Measurements from ENCODE around the gene SULT4A1. TPM values are rescaled to one million over a fixed set of nuclear protein-coding genes. Genes with fewer than 3 reads are reported as not detected.

SULT4A1 gene
- total RNA-seq, 1 experiment from 2014 or later, result 15.0 TPM

DNA sequence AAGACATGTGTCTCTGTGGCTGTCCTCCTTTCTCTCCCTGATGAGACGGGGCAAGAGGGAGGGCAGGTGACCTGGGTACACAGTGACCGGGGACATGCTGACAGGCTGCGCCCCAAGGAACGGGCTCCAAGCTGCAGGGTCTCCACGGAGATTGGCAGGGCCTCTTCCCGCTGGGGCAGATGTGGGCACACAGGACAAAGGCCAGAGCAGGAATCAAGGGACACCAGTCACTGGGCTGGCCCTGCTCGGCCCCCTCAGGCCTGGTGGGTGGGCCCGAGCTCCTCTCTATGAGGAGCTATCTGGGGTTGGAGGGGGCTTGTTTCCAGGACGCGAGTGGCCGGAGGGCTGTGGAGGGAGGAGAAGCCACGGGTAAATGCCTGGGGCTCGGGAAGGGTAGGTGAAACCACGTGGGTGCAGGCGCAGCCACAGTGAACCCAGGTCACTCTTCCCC, 18.3 kb upstream of the SULT4A1 start:
- Histone ChIP-seq H3K9me3 (ENCODE audit: control insufficient read depth, low read depth, low read length) (no peaks in the 10 kb centered on the region), H3K4me1 (ENCODE audit: insufficient read depth, low read length) (no peaks in the 10 kb centered on the region), H3K4me2 (ENCODE audit: insufficient read depth, insufficient read length, low read length) (no peak overlapping the region), H2BK12ac (ENCODE audit: insufficient read length, low read depth, low read length) (no peak overlapping the region), H3K79me2 (ENCODE audit: insufficient read depth, low read length) (no peaks in the 10 kb centered on the region), H2BK20ac (ENCODE audit: low read depth, low read length, poor library complexity, severe bottlenecking) (no peak overlapping the region), H2BK120ac (ENCODE audit: low read depth, low read length, poor library complexity, severe bottlenecking) (no peak overlapping the region), H3K18ac (ENCODE audit: insufficient read length, low read depth, low read length) (no peak overlapping the region), H3K56ac (ENCODE audit: insufficient read length, low read depth, low read length) (no peak overlapping the region), H3K27ac (ENCODE audit: insufficient read length, low read depth, low read length) (no peak overlapping the region), H3K23me2 (ENCODE audit: insufficient read length, low read depth, low read length, poor library complexity, severe bottlenecking) (no peaks in the 10 kb centered on the region), H2AFZ (ENCODE audit: low read length) (no peak overlapping the region), H4K5ac (ENCODE audit: insufficient read length, low read depth, low read length) (no peak overlapping the region), H4K91ac (ENCODE audit: insufficient read length, low read depth, low read length) (no peak overlapping the region), H2AK5ac (ENCODE audit: insufficient read length, low read length) (no peak overlapping the region), H3K9ac (ENCODE audit: extremely low read depth, insufficient read length, low read length) (no peak overlapping the region), H3K14ac (ENCODE audit: insufficient read depth, low read length) (no peak overlapping the region), H4K20me1 (ENCODE audit: control insufficient read depth, insufficient read depth, insufficient read length) (no peaks in the 10 kb centered on the region), H2BK5ac (ENCODE audit: insufficient read length, low read length) (no peak overlapping the region), H3T11ph (ENCODE audit: low read length) (no peak overlapping the region), H3K27me3 (ENCODE audit: insufficient read depth, low read length) (no peaks in the 10 kb centered on the region), H3K4ac (ENCODE audit: low read depth, low read length) (no peak overlapping the region), H2BK15ac (ENCODE audit: low read depth, low read length) (no peak overlapping the region), H4K8ac (replicated peaks; ENCODE audit: insufficient read length, low read depth, low read length) (no peak overlapping the region), H3K23ac (ENCODE audit: insufficient read length, low read depth, low read length) (no peak overlapping the region), H3K79me1 (ENCODE audit: insufficient read depth, low read depth, low read length, poor library complexity, severe bottlenecking) (no peaks in the 10 kb centered on the region)
- TF ChIP-seq, protein P1, sequence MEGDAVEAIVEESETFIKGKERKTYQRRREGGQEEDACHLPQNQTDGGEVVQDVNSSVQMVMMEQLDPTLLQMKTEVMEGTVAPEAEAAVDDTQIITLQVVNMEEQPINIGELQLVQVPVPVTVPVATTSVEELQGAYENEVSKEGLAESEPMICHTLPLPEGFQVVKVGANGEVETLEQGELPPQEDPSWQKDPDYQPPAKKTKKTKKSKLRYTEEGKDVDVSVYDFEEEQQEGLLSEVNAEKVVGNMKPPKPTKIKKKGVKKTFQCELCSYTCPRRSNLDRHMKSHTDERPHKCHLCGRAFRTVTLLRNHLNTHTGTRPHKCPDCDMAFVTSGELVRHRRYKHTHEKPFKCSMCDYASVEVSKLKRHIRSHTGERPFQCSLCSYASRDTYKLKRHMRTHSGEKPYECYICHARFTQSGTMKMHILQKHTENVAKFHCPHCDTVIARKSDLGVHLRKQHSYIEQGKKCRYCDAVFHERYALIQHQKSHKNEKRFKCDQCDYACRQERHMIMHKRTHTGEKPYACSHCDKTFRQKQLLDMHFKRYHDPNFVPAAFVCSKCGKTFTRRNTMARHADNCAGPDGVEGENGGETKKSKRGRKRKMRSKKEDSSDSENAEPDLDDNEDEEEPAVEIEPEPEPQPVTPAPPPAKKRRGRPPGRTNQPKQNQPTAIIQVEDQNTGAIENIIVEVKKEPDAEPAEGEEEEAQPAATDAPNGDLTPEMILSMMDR (conservative IDR thresholded peaks at IDR 0.05), result no peak
- DNase-seq, result peak; percentile 20
- Mint-ChIP-seq H3K27me3 (ENCODE audit: low read depth) (peaks cover 1% of the 10 kb centered on the region; the same call in 1 of the 2 replicates), H3K4me1 (peaks cover 7 to 13% of the 10 kb centered on the region in 2 experiments), H3K4me3 (no peak overlapping the region), H3K9me3 (no peaks in the 10 kb centered on the region), H3K27ac (peak overlapping the region in 1 of 3 experiments; percentile 55; a peak in 2 of 7 replicates), H3K36me3 (ENCODE audit: insufficient read depth in 1 of 3, low read depth in 3 of 3) (peaks cover 2 to 5% (median 2%) of the 10 kb centered on the region in 3 experiments; a peak in 4 of 7 replicates)
- WGBS (ENCODE audit: extremely low coverage, insufficient read length, low lambda C conversion rate), result no CpG with 5 or more reads among the region's 15 CpGs

All from H9 (cell line).